HG03108 (cell line): ENCODE measurements around the gene OR7D2.
"Not testable (repeated sequence)": the region's sequence is repeated elsewhere in the genome, so short reads cannot be mapped to it uniquely, and the experiment has no call there.

Experiments
- ATAC-seq: cut with Tn5 transposase; IDR thresholded peaks from one replicate; pipeline ENCODE4 v1.9.1; 2021; ENCODE audit warnings: moderate library complexity; ENCODE audit not compliant: unreplicated experiment

Gene OR7D2

DNA sequence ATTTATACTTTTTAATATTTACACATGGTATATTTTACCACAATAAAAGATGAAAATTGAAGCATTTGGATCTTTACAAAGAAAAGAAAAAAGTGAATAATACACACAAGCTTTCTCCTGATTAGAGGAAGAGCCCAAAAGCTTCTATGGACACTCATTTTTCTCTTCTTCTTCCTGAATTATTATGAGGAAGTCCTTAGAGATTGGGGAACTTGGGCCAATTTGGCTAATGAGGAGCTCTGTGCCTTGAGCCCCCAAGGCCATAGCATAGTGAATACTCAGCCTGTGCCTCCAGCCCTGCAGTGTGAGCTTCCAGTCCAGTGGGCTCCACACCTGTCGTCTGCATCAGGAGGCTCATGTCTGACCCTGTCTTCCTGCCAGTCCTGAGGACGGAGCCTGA, 19.3 kb downstream of the OR7D2 start:
- not testable (repeated sequence) for ATAC-seq

DNA sequence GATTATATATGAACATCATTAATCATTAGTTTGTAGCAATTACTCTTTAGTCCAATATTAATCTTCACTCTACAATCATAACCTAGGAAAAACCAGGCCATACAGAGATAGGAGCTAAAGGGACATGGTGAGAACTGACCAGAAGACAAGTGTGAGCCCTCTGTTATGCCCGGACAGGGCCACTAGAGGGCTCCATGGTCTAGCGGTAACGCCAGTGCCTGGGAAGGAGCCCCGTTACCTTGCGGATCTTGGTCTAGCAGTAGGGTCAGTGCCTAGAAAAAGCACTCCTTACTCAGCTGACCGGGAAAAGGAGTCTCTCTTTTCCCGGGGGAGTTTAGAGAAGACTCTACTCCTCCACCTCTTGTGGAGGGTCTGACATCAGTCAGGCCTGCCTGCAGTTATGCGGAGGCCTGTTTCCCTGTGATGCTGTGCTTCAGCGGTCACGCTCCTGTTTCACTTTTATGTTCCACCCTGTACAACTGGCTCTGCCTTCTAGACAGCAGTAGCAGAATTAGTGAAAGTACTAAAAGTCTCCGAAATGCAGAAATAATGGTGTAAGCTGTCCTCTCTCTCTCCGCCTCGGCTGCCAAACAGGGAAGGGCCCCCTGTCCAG, 26.8 kb downstream of the OR7D2 start:
- ATAC-seq, result no peak

DNA sequence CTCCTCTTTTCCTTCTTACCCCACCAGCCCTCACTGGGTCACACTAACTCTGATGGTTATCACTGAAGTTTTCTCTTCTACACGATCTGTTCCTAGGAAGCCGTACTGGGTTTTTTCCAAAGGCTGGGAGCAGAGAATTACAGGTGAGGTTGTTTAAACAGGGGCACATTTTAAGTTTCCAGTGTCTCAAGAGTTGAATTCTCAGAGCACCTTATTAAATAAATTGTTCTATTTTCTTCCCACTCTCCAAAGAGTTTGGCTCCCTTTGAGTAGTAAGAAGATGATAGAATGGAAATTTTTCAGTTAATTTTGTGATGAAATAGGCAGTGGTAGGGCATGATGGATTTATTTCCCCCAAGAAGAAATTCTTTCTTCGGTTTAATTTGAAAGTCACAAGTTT, 40.7 kb downstream of the OR7D2 start, which contains the start of gene OR7D4:
OR7D4 (minus strand) TSS at position 101 of the 400 bp plus-strand sequence. CDS start 4,752 bp downstream, outside the sequence.
- no peak for ATAC-seq
